ENCODE measurements around the gene PHF5A.
"Not testable (repeated sequence)": the region's sequence is repeated elsewhere in the genome, so short reads cannot be mapped to it uniquely, and the experiment has no call there.

Gene PHF5A

GRCh38 chr22:41446639-41447434, 21.7 kb downstream of the PHF5A start, which contains the start of gene TOB2:
Gene TOB2 (minus strand): TSS chr22:41446801. CDS start chr22:41437345, 9,456 bp downstream.
- DNase-seq: peak; percentile 96

DNA sequence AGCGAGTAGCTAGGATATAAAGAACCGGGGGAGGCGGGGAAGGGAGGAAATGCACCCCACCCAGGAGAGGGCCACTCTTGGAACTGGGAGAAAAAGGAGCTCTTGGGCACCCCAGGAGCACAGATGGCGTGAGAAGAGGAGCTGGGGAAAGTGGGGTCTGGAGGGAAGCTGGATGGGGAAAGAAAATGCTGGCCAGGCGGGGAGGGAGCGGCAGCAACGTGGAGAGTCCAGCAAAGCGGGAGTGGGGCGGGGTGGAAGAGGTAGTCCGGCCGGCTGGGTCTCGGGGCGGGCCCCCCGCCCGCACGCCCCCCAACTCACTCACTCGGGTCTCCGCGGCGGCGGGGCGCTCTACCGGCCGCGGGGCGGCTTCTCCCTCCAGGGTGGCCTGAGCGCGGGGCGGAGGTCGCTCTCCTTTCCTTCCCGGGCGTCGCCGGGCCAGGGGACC, 22.4 kb downstream of the PHF5A start:
- peak; percentile 16 for DNase-seq

DNA sequence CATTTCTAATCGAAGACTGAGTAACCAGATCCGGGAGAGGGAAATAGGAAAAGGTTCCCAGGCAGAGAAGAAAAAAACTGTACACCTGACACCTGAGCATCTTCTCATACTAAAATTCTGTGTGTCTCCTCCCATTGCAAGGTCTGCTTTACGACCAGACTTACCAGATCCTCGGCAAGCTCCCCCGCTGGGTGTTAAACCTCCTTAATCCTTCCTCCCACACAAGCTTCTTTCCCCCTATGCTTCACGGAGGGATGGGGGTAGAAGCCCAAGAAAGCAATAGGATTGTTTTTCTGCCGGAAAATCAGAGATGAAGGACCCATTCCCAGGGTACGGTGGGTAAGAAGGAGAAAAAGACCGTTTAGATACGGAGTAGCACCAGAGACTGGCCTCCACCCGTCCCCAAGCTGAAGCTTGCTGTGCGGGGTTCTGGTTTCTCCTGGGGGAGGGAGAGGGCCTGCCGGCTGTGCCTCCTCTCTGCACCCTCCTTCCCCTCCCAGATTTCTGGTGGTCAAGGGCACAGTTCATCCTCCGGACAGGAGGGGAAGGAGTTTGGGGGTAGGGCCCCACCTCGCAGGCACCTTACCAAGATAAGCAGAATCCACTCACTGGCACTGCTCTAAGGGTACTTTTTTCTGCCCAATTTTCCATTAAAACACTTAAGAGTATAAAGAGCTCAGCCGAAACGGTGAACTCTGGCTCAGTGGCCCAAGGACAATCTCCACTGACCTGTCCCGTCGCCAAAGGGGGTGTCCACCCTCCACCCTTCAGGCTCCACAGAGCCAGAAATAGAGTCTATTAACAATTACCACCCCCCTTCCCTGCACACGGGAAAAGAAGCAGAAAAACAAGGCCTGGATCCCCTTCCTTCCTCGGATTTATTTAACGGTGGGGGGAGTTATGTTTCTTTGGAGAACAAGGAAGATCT, 23.1 kb downstream of the PHF5A start:
- peak; percentile 38 for DNase-seq

DNA sequence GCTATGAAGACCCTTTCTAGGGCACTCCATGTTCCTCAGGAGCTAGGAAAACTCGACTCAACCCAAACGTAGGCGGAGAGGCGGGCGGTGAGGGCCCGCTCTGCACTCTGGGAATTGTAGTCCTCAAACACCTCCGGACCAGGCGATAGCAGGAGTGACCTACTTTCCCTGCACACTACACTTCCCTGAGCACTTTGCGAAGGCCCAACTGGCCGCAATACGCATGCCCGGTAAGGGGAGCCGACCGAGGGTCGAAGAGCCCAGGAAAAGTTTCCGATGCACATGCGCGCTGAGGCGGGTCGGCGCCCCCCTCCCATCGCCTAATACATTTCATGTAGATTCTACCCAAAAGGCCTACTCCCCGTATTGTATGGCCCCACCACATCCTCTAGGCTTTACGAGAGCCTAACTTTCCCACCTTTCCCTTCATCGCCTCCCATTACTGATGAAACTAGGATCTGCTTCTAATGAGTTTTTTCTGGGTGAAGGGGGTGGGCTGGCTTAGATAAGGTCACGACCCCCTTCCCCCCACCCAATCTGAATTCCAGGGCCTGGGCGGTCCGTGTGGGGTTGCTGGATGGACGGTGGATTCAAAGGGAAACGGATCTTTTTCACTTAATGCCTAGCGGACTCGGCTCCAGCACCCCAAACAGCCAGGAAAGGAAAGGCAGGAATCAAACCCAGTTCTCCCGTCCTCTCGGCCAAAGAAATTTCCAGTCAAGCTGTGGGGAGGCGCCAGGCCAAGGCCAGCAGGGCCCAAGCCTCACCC, 23.9 kb downstream of the PHF5A start:
- DNase-seq: peak; percentile 96

GRCh38 chr22:41442240-41442792, 26.2 kb downstream of the PHF5A start:
- DNase-seq: no peak

DNA sequence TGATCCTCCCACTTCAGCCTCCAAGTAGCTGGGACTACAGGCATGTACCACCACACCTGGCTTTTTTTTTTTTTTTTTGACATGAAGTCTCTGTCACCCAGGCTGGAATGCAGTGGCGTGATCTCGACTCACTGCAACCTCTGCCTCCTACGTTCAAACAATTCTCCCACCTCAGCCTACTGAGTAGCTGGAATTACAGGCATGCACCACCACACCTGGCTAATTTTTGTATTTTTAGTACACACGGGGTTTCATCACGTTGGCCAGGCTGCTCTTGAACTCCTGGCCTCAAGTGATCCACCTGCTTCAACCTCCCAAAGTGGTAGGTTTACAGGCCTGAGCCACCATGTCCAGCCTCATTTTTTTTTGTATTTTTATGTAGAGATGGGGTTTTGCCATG, 28.0 kb downstream of the PHF5A start:
- DNase-seq: not testable (repeated sequence)

DNA sequence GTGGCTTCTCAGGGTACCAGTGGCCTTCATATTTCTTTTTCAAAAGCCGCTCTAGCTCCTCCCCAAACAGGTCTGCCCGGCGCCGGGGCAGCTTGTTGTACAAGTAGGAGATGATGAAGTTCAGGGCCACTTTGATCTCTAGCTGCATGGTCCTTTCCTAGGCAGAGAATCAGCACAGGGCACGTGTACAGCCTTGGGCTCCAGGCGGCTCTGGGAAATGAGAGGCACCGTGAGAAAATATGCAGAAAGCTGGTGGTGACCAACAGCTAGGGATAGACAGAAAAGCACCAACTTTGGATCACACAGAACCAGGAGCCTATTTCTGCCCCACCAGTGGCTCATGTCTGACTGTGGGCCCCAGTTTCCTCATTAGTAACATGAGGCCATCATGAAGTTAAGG, 31.3 kb downstream of the PHF5A start:
- no peak for DNase-seq

DNA sequence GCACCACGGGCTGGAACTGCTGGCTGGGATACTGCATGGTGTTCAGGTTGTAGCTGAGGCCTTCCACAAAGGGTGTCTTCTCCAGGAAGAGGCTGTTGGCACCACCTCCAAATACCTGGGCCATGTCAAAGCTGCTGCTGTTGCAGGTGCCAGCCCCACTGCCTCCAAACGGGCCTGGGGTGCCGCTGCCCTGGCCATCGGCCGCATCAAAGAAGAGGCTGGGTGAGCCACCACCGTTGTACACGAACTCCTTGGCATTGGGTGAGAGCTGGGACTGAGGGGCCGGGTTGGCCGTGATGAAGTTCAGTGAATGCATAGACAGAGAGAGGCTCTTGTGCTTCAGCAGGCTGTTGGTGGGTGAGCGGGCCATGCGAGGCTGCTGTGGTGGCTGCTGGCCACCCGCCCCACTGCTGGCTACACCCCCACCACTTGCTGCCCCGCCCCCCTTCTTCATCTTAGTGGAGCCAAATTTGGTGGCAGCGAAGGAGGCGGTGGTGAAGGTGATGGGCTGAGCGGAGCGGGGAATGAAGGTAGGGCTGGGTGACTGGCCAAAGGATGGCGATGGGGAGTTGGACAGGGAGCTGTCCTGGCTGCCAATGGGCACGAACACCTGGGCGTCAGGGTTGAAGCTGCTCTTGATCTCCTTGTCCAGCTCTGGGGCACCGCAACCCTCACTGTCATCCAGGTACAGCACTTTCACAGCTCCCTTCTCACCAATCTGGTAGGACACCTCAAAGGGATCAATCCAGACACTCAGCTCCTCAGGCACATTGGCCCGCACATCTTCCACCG, 32.0 kb downstream of the PHF5A start:
- DNase-seq: no peak

DNA sequence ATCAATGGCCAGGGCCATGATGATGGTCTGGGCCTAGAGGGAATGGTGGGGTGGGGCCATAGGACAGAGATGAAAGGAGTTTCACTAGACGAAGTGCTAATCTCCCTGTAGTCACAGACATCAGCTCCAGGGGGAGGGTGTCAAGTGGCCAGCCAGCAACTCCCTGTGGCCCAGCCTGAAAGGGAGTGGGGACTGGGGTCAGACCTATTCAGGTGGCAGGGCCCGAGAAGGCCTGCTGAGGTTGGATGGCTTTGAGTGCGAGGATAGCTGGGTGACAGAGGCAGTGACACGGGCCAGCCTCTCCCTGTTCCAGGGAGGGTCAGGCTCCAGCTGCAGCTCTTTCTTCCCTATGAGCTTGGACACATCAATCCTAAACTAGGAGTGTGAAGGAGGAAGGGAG, 32.9 kb downstream of the PHF5A start:
- DNase-seq: no peak

GRCh38 chr22:41434361-41435003, 34.0 kb downstream of the PHF5A start:
- DNase-seq: not testable (repeated sequence)

DNA sequence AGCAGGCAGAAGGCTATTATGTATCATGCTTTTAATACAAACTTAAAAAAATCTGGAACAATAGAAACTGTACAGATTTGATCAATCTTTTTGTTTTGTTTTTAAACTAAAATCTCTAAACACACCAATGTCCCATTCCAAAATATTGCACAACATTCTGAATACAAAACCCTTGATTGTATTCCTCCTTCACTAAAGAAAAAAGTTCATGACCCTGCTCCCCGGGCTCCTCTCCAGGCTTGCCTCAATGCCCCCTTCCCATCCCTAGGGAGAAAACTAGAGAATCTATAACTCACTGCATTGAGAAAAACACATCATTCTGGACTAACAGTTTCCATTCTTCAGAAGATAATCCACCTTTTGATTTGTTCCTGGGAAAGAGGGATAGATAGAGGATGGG, 35.0 kb downstream of the PHF5A start:
- DNase-seq: not testable (repeated sequence)

- no peak for DNase-seq
Observed at GRCh38 chr22:41431656-41432055, 36.8 kb downstream of the PHF5A start.

- DNase-seq: no peak
Observed at GRCh38 chr22:41429951-41430332, 38.5 kb downstream of the PHF5A start.

DNA sequence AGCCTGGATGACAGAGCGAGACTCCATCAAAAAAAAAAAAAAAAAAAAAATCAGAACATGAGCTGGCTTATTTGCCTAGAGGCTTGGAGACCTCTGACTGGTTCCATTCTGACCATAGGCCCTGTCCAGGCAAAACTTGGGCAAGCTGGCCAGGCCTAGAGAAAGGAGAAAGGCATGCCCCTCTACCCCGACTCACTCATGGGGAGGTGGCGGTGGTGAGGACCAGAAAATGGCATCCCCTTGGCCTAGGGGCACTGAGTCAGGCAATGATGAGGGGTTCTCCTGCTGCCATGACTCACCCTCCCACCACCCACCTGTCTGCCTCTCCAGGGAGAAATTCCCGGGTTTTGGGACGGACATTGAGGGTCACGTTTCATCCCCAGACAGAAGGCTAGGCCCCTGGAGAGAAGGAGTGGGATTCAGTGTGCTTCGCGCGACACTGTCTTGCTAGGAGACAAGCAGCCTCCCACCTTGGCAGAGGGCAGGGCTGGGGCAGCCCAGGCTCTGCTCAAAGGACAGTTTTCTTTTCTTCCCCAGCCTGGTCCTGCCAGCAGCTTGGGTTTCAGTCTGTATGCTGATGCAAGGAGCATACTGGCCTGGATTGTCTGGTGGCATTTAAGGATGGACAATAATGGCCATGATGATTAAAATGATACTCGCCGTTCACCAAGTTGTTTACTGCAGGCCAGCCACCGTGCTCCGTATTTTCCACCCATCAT, 39.1 kb downstream of the PHF5A start:
- no peak for DNase-seq

DNA sequence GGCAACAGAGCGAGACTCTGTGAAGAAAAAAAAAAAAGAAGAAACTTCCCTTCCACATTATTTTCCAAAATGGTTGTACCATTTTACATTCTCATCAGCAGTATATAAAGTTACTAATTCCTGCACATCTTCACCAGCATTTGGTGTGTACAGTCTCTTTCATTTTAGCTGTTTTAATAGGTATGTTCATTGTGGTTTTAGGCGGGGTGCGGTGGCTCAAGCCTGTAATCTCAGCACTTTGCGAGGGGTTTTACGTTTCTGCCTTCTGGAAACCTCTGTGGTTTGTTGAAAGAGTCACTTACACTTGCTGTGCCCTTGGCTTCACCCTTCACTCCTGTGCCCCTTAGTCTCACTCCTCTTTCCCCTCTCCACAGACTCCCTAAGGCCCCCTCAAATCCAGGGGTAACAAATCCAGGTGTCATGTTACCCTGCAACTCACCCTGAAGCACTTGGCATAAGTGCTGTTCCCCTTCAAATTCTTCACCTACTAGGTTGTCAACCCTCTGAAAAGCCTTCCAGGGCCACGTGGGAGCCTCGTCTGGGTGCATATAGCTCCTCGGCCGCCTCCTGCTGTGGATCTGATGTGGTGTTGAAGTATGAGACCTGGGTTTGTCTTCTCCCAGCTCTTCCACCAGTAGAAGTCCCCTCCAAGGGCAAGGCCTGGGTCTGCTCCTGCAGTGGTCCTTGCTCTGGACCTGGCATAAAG, 42.7 kb downstream of the PHF5A start:
- DNase-seq: peak; percentile 58

GRCh38 chr22:41418717-41419116, 49.8 kb downstream of the PHF5A start:
- no peak for DNase-seq

DNA sequence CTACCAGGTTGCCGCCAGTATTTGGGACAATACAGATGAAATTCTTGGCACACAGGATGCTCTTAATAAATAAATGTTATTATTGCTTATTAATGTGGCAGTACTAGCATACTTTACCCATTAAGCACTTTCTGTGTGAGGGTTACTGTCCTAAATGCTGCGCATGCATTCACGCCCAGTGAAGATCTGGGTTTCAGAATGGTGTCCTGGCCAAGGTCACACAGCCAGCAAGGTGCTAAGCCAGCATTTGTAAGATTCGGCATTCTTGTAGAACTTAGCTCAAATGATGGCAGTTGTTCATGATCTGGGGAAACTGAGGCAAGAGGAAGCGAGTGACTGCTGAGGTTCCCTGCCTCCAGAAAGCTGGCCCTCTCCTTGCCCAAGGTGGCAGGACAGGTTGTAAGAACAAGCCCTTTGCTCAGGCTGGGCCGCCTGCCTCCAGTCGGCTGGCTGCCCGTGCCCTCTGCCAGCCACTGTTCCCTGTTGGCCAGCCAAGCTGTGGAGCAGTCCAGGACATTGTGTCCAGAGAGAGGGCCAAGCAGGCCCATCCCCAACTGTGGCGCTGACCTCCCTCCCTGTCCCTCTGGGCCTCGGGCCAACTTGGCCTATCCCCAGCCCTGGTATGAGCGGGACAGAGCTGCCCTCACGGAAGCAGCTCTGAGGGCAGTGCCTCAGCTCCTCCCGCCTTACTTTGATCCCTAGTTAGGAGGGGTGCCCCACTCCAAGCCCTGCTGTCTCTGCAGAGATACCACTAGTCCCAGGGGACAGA, 50.7 kb downstream of the PHF5A start:
- DNase-seq: no peak

- no peak for DNase-seq
Observed at GRCh38 chr22:41415554-41415953, 52.9 kb downstream of the PHF5A start.

All from activated CD4-positive, alpha-beta T cell treated with anti-CD3 and anti-CD28 coated beads, Interleukin-2, amount 50 U/mL, for 16 hours (primary cell).